ENCODE results near the gene ADPRHL1.

ADPRHL1 gene

GRCh38 chr13:113488283-113488682, 35.0 kb upstream of the ADPRHL1 start:
- peaks cover 17% of the 10 kb centered on the region for H3K36me3 ChIP-seq (ENCODE audit: low read depth)
- no peaks in the 10 kb centered on the region for H3K9me3 ChIP-seq (ENCODE audit: severe bottlenecking)
- no peak overlapping the region for H3K27ac ChIP-seq (ENCODE audit: poor library complexity, severe bottlenecking)
- peaks cover 17% of the 10 kb centered on the region for H3K4me1 ChIP-seq (ENCODE audit: insufficient read depth, poor library complexity, severe bottlenecking)
- no peak for DNase-seq (ENCODE audit: low spot score)
- ATAC-seq (ENCODE audit: low read depth) = no peak
- no peaks in the 10 kb centered on the region for H3K27me3 ChIP-seq (ENCODE audit: insufficient read depth, poor library complexity, severe bottlenecking)
- no peak overlapping the region for H3K4me3 ChIP-seq (ENCODE audit: severe bottlenecking)
- TF ChIP-seq CTCF (IDR thresholded peaks at IDR 0.05; ENCODE audit: poor library complexity, severe bottlenecking) = no peak

GRCh38 chr13:113486698-113487097, 33.4 kb upstream of the ADPRHL1 start:
- Histone ChIP-seq H3K4me3 (ENCODE audit: severe bottlenecking) (no peak overlapping the region), H3K36me3 (ENCODE audit: low read depth) (peaks cover 12% of the 10 kb centered on the region), H3K27me3 (ENCODE audit: insufficient read depth, poor library complexity, severe bottlenecking) (no peaks in the 10 kb centered on the region), H3K9me3 (ENCODE audit: severe bottlenecking) (no peaks in the 10 kb centered on the region), H3K27ac (ENCODE audit: poor library complexity, severe bottlenecking) (no peak overlapping the region), H3K4me1 (ENCODE audit: insufficient read depth, poor library complexity, severe bottlenecking) (peaks cover 3% of the 10 kb centered on the region)
- DNase-seq (ENCODE audit: low spot score) = no peak
- TF ChIP-seq CTCF (IDR thresholded peaks at IDR 0.05; ENCODE audit: poor library complexity, severe bottlenecking) = no peak
- no peak for ATAC-seq (ENCODE audit: low read depth)

DNA sequence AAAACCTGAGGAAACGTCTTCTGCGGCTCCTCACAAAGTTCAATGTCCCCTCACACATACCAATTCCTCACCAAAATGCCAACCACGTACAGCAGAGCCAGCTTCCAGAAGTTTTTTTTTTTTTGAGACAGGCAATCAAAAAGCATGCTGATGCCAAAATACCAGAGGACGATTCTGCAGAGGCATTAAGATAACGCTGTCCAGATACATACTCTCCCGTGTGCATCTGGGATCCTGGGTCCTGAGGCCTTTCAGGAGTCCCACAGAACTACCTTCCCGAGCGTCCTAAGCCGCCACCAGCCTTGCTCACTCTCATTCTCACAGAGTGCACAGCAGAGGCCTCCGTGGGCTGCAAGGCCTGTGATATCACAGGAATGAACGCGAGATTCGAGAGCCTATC, 32.3 kb upstream of the ADPRHL1 start:
- ATAC-seq (ENCODE audit: low read depth) = no peak
- no peak overlapping the region for H3K4me3 ChIP-seq (ENCODE audit: severe bottlenecking)
- TF ChIP-seq CTCF (IDR thresholded peaks at IDR 0.05; ENCODE audit: poor library complexity, severe bottlenecking) = no peak
- no peaks in the 10 kb centered on the region for H3K27me3 ChIP-seq (ENCODE audit: insufficient read depth, poor library complexity, severe bottlenecking)
- H3K9me3 ChIP-seq (ENCODE audit: severe bottlenecking) = no peaks in the 10 kb centered on the region
- no peak for DNase-seq (ENCODE audit: low spot score)
- peaks cover 3% of the 10 kb centered on the region for H3K4me1 ChIP-seq (ENCODE audit: insufficient read depth, poor library complexity, severe bottlenecking)
- no peak overlapping the region for H3K27ac ChIP-seq (ENCODE audit: poor library complexity, severe bottlenecking)
- peaks cover 14% of the 10 kb centered on the region for H3K36me3 ChIP-seq (ENCODE audit: low read depth)

- DNase-seq (ENCODE audit: low spot score) = no peak
- ATAC-seq (ENCODE audit: low read depth) = no peak
- H3K4me1 ChIP-seq (ENCODE audit: insufficient read depth, poor library complexity, severe bottlenecking) = peaks cover under 1% of the 10 kb centered on the region
- no peaks in the 10 kb centered on the region for H3K9me3 ChIP-seq (ENCODE audit: severe bottlenecking)
- no peak for TF ChIP-seq CTCF (IDR thresholded peaks at IDR 0.05; ENCODE audit: poor library complexity, severe bottlenecking)
- no peaks in the 10 kb centered on the region for H3K27me3 ChIP-seq (ENCODE audit: insufficient read depth, poor library complexity, severe bottlenecking)
- H3K4me3 ChIP-seq (ENCODE audit: severe bottlenecking) = no peak overlapping the region
- no peak overlapping the region for H3K27ac ChIP-seq (ENCODE audit: poor library complexity, severe bottlenecking)
- H3K36me3 ChIP-seq (ENCODE audit: low read depth) = peaks cover 33% of the 10 kb centered on the region
Observed at GRCh38 chr13:113483504-113484293, 30.4 kb upstream of the ADPRHL1 start.

DNA sequence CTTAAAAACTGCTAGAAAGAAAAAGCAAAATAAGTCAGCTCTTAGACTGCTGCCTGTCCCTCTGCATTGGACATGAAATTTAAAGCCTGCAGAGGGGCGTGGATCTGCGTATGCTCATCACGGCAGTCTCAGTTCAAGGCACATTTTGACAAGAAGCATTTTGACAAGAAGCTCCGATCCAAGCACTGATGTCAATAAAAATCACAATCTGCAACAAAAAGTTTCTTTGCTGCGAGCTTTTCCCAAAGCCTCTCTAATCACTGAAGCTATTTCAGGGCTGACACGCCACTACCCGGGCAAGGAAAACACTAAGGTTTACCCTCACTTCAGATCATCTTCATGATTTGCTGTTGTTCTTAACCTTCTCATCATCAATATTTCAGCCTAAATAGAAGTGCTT, 29.8 kb upstream of the ADPRHL1 start:
- Histone ChIP-seq H3K4me3 (ENCODE audit: severe bottlenecking) (no peak overlapping the region), H3K36me3 (ENCODE audit: low read depth) (peaks cover 39% of the 10 kb centered on the region), H3K4me1 (ENCODE audit: insufficient read depth, poor library complexity, severe bottlenecking) (no peaks in the 10 kb centered on the region), H3K27me3 (ENCODE audit: insufficient read depth, poor library complexity, severe bottlenecking) (no peaks in the 10 kb centered on the region), H3K9me3 (ENCODE audit: severe bottlenecking) (no peaks in the 10 kb centered on the region), H3K27ac (ENCODE audit: poor library complexity, severe bottlenecking) (no peak overlapping the region)
- no peak for DNase-seq (ENCODE audit: low spot score)
- ATAC-seq (ENCODE audit: low read depth) = no peak
- no peak for TF ChIP-seq CTCF (IDR thresholded peaks at IDR 0.05; ENCODE audit: poor library complexity, severe bottlenecking)
